H1 (cell line): Measurements from ENCODE around the gene BBS12. TPM values are rescaled to one million over a fixed set of nuclear protein-coding genes. Genes with fewer than 3 reads are reported as not detected.

Source experiments
- ATF3 ChIP-seq: IDR thresholded peaks from 2 replicates; pipeline ENCODE4 v1.6.1; 2011; ENCODE audit warnings: low read depth, mild to moderate bottlenecking, low read length; ENCODE audit not compliant: insufficient read depth
- BRCA1 ChIP-seq: IDR thresholded peaks from 2 replicates; pipeline ENCODE4 v1.6.1; 2012; ENCODE audit warnings: low read depth, low read length, improper control_type of control experiment
- HDAC6 ChIP-seq: IDR thresholded peaks from one replicate; pipeline ENCODE4 v1.7.1; 2012; ENCODE audit warnings: low read depth, mild to moderate bottlenecking, inconsistent platforms, low read length, moderate library complexity
- RXRA ChIP-seq: IDR thresholded peaks from 2 replicates; pipeline ENCODE4 v1.6.1; 2011; ENCODE audit warnings: low read depth, mild to moderate bottlenecking, low read length, moderate library complexity; ENCODE audit not compliant: insufficient read depth
- TAF7 ChIP-seq: optimal IDR thresholded peaks from 2 replicates; pipeline ENCODE3; 2011; ENCODE audit warnings: low read depth, mild to moderate bottlenecking, inconsistent platforms, low read length, moderate library complexity, borderline replicate concordance
- polyA plus RNA-seq, 7 experiments: library from polyadenylated mRNA; depleted of rRNA in 3 of 7; stranded (reverse) in 5 of 7; unstranded in 2 of 7; fragments of >200 nt in 5 of 7; fragments of 200-250 nt in 2 of 7; gene quantifications; 1 replicate in 5 of 7; 2 replicates in 1 of 7; 4 replicates in 1 of 7; pipeline versions ENCODE4 v1.2.1 to v1.2.3, GENCODE V29; 2011 to 2013; ENCODE audit warnings: missing spikeins in 2 of 7, mixed read lengths in 2 of 7
- total RNA-seq: library from RNA; stranded (reverse); fragmentation: NEBNext Ultra II Directional; extraction: Animal tissue kit (Norgen Biotek cat#: 25700); gene quantifications from 2 replicates; pipeline ENCODE4 v1.2.1, GENCODE V29; 2021
- TF ChIP-seq, protein P1 (sequence below): IDR thresholded peaks from 2 replicates; pipeline ENCODE4 v1.6.1; 2012; ENCODE audit warnings: inconsistent platforms

BBS12 gene
- total and polyA plus RNA-seq, 2 of the 8 experiments (the other 6 are each of a cell fraction or from before 2014, with no cell fraction given), result 0.88 to 2.6 TPM

DNA sequence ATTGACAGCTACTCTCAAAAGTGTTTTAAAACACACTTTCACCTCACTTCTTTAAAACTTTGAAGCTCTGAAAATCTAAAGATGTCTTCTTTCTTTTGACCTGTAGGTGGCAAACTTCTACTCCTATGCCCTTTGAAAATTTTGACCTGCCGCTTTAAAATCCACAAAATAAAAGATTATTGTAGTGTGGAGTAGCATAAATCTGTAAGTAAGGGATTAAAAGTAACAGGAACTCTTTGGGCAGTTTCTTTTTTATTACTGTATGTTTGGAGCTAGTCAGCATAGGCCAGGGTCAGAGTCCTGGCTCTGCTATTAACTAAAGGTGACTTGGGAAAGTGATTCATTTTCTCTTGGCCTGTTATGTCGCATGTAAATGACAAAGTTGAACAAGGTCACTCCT lies 25.5 kb downstream of the BBS12 start (continued):
- TF ChIP-seq ATF3, result no peak
- no peak for TF ChIP-seq RXRA
- TF ChIP-seq BRCA1, result no peak
- no peak for TF ChIP-seq TAF7
- TF ChIP-seq HDAC6, result no peak
- TF ChIP-seq, protein P1, sequence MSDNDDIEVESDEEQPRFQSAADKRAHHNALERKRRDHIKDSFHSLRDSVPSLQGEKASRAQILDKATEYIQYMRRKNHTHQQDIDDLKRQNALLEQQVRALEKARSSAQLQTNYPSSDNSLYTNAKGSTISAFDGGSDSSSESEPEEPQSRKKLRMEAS, result no peak
